ENCODE results near the gene EP400. TPM values are rescaled to one million over a fixed set of nuclear protein-coding genes. Genes with fewer than 3 reads are reported as not detected.
A peak's percentile ranks its signal among the peaks of the same experiment; 100 is the strongest.

Gene EP400
- total and polyA plus RNA-seq, 5 donors, result 10.1 to 21.6 (median 16.5) TPM

GRCh38 chr12:131907379-131908091 is 42.2 kb upstream of the EP400 start:
- Histone ChIP-seq H3K9me3 (ENCODE audit: control insufficient read depth, low read length) (no peaks in the 10 kb centered on the region), H3K4me3 (ENCODE audit: low read length) (no peak overlapping the region), H3K4me1 (ENCODE audit: control insufficient read depth, insufficient read depth, low read length) (peaks cover 1% of the 10 kb centered on the region), H3K27me3 (ENCODE audit: control insufficient read depth, insufficient read depth) (no peaks in the 10 kb centered on the region), H3K27ac (ENCODE audit: low read length) (no peak overlapping the region)
- intact Hi-C loops (cut with DNase I), result no loop called here
- WGBS, result 93% methylated on average over 31 of the region's 31 CpGs
- DNase-seq, result peak in 2 of 3 donors; percentile 39 to 53
- no peak for ATAC-seq

DNA sequence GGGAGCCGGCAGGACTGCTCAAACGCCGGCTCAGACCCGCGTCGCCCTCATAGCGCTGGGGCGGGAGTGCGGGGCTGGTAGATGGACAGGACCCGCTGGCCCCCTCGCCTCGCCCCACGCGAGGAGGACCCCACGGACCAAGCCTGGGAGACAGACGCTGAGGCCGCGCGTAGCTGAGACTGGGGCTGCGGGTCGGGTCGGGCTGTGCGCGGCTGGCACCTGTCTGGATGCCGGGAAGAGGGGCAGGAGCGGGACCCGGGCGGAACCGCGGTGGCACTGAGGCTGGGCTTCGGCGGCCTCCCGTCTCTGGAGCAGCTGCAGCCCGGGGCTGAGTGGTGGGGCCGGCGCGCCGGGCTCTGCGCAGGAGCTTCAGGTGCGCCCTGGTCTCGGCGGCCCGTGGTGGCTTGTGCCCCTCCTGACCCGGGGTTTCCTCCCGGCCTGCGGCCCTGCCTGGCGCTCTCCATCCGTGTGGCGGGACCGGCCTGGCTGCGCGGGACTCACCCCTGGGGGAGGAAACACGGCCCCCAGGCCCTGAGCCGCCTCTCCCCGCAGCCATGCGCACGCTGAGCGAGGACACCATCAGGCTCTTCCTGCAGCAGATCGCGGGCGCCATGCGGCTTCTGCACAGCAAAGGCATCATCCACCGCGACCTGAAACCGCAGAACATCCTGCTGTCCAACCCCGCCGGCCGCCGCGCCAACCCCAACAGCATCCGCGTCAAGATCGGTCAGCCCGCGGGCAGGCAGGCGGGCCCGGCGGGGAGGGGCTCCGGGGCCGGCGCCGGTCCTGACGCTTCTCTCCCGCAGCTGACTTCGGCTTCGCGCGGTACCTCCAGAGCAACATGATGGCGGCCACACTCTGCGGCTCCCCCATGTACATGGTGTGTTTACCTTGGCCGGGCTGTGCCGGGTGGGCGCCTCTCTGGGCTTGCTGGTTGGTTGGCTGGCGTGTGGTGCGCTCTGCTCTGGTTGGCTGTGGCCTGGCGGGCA is 41.4 kb upstream of the EP400 start:
- ATAC-seq (no peak), DNase-seq (peak in 2 of 3 donors; percentile 54 to 68)
- intact Hi-C loops (cut with DNase I), result no loop called here
- Histone ChIP-seq H3K4me1 (ENCODE audit: control insufficient read depth, insufficient read depth, low read length) (peaks cover 2% of the 10 kb centered on the region), H3K9me3 (ENCODE audit: control insufficient read depth, low read length) (no peaks in the 10 kb centered on the region), H3K27ac (ENCODE audit: low read length) (no peak overlapping the region), H3K27me3 (ENCODE audit: control insufficient read depth, insufficient read depth) (no peaks in the 10 kb centered on the region), H3K4me3 (ENCODE audit: low read length) (no peak overlapping the region)
- 96% methylated on average over 96 of the region's 96 CpGs for WGBS

- intact Hi-C loops (cut with DNase I), result no loop called here
- H3K4me3 ChIP-seq (ENCODE audit: low read length), result no peak overlapping the region
- DNase-seq (peak in 2 of 3 donors; percentile 56 to 71), ATAC-seq (no peak)
- H3K4me1 ChIP-seq (ENCODE audit: control insufficient read depth, insufficient read depth, low read length), result peaks cover 2% of the 10 kb centered on the region
- 95% methylated on average over 61 of the region's 61 CpGs for WGBS
- no peaks in the 10 kb centered on the region for H3K27me3 ChIP-seq (ENCODE audit: control insufficient read depth, insufficient read depth)
- no peak overlapping the region for H3K27ac ChIP-seq (ENCODE audit: low read length)
- no peaks in the 10 kb centered on the region for H3K9me3 ChIP-seq (ENCODE audit: control insufficient read depth, low read length)
Measured at GRCh38 chr12:131909081-131909751, 40.5 kb upstream of the EP400 start.

GRCh38 chr12:131909752-131910219 is 40.0 kb upstream of the EP400 start:
- 93% methylated on average over 26 of the region's 26 CpGs for WGBS
- Histone ChIP-seq H3K27ac (ENCODE audit: low read length) (no peak overlapping the region), H3K4me3 (ENCODE audit: low read length) (no peak overlapping the region), H3K27me3 (ENCODE audit: control insufficient read depth, insufficient read depth) (no peaks in the 10 kb centered on the region), H3K4me1 (ENCODE audit: control insufficient read depth, insufficient read depth, low read length) (peaks cover 2% of the 10 kb centered on the region), H3K9me3 (ENCODE audit: control insufficient read depth, low read length) (no peaks in the 10 kb centered on the region)
- DNase-seq, result peak in 1 of 3 donors; percentile 26
- intact Hi-C loops (cut with DNase I), result no loop called here
- ATAC-seq, result no peak

DNA sequence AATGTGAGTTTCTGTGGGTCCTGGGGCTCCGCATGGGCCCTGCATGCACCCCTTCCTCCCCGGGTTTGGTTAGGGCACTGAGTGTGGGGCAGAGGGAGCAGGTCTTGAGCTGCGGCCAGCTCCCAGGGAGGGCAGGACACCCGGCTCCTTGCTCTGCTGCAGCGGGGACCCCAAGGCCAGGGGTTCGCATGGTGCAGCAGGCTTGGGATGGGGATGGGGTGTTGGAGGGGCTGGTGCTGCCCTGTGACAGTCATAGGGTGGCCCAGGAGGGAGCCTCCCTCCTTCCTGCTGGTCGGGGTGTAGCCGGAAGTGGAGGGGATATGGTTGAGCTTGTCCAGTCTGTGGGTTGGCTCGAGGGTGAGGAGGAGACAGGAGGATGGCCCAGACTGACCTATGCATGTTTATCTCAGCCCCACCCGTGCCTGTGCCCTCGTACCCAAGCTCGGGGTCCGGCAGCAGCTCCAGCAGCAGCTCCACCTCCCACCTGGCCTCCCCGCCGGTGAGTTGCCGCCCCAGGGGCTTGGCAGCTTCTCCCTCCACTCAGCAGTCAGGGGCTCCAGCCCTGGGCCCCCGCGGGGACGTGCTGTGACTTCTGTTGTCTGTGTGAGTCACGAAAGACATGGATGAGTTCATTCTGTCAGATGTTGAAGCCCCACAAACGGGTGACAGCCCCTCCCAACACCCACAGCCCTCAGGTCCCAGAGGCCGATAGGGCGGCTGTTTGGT is 39.3 kb upstream of the EP400 start:
- Histone ChIP-seq H3K4me3 (ENCODE audit: low read length) (no peak overlapping the region), H3K27me3 (ENCODE audit: control insufficient read depth, insufficient read depth) (no peaks in the 10 kb centered on the region), H3K9me3 (ENCODE audit: control insufficient read depth, low read length) (no peaks in the 10 kb centered on the region), H3K27ac (ENCODE audit: low read length) (no peak overlapping the region), H3K4me1 (ENCODE audit: control insufficient read depth, insufficient read depth, low read length) (peaks cover 2% of the 10 kb centered on the region)
- no peak for ATAC-seq
- peak in 2 of 3 donors; percentile 42 to 44 for DNase-seq
- intact Hi-C loops (cut with DNase I), result no loop called here
- WGBS, result 81% methylated on average over 23 of the region's 23 CpGs

GRCh38 chr12:131911028-131911650 is 38.6 kb upstream of the EP400 start:
- Histone ChIP-seq H3K27ac (ENCODE audit: low read length) (no peak overlapping the region), H3K27me3 (ENCODE audit: control insufficient read depth, insufficient read depth) (no peaks in the 10 kb centered on the region), H3K9me3 (ENCODE audit: control insufficient read depth, low read length) (no peaks in the 10 kb centered on the region), H3K4me1 (ENCODE audit: control insufficient read depth, insufficient read depth, low read length) (peaks cover 2% of the 10 kb centered on the region), H3K4me3 (ENCODE audit: low read length) (no peak overlapping the region)
- WGBS, result 92% methylated on average over 17 of the region's 17 CpGs
- peak in 2 of 3 donors; percentile 22 to 42 for DNase-seq
- ATAC-seq, result no peak
- intact Hi-C loops (cut with DNase I), result no loop called here

GRCh38 chr12:131911851-131912477 is 37.8 kb upstream of the EP400 start:
- ATAC-seq, result no peak
- peaks cover 2% of the 10 kb centered on the region for H3K4me1 ChIP-seq (ENCODE audit: control insufficient read depth, insufficient read depth, low read length)
- no peaks in the 10 kb centered on the region for H3K9me3 ChIP-seq (ENCODE audit: control insufficient read depth, low read length)
- 78% methylated on average over 22 of the region's 22 CpGs for WGBS
- DNase-seq, result peak in 2 of 3 donors; percentile 54 to 61
- intact Hi-C loops (cut with DNase I), result no loop called here
- no peak overlapping the region for H3K4me3 ChIP-seq (ENCODE audit: low read length)
- no peaks in the 10 kb centered on the region for H3K27me3 ChIP-seq (ENCODE audit: control insufficient read depth, insufficient read depth)
- peak overlapping the region; percentile 26 for H3K27ac ChIP-seq (ENCODE audit: low read length)

DNA sequence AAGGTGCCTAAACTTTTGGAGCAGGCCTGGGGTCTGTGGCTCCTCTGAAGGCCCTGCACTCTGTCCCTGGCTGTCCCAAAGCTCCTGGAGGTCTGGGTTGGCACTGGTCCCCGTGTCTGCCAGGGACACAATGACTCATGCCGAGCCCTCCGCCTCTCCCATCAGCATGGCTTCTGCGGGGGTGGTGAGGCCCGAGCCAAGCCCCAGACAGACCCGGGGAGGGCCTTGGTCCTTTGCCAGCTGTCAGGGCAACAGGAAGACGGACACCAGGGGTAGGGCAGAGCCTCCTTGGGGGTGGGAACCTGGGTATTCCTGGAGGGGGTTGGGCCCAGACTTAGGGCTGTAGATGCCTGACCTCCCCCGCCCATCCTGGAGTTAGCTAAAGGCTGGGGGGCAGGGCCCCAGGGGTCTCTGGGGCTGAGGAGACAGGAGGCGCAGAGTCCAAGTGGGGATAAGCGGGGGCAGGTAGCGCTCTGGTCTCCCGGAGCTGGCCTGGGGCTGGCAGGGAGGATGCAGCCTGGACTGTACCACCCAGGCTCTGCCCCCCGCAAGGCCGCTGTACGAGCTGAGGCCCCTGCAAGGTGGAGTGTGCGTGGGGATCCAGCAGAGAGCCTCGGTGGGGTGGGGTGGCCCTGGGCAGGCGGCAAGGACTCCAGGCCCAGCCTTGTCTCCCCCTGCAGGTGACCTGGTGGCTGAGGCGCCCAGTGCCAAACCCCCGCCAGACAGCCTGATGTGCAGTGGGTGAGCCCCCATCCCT is 37.0 kb upstream of the EP400 start:
- H3K4me1 ChIP-seq (ENCODE audit: control insufficient read depth, insufficient read depth, low read length), result peaks cover 2% of the 10 kb centered on the region
- no peak overlapping the region for H3K4me3 ChIP-seq (ENCODE audit: low read length)
- intact Hi-C loops (cut with DNase I), result no loop called here
- DNase-seq, result peak; percentile 94 to 96 (median 95)
- peak overlapping the region; percentile 26 for H3K27ac ChIP-seq (ENCODE audit: low read length)
- H3K27me3 ChIP-seq (ENCODE audit: control insufficient read depth, insufficient read depth), result no peaks in the 10 kb centered on the region
- peak; percentile 75 to 84 for ATAC-seq
- WGBS, result 57% methylated on average over 20 of the region's 20 CpGs
- no peaks in the 10 kb centered on the region for H3K9me3 ChIP-seq (ENCODE audit: control insufficient read depth, low read length)

DNA sequence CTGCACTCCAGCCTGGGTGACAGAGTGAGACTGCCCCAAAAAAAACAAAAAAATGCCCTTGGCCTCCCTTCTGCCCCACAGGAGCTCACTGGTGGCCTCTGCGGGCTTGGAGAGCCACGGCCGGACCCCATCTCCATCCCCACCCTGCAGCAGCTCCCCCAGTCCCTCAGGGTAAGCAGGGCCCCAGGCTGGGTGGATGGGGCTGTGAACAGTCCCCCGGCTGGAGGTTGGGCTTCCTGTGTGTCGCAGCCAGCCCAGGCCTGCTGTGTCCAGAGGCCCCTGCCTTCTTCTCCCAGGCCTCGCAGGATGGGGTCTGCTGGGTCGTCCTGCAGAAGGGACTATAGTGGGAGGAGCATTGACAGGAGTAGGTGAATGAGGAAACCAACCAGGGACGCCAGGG is 36.1 kb upstream of the EP400 start:
- H3K4me3 ChIP-seq (ENCODE audit: low read length), result no peak overlapping the region
- ATAC-seq (no peak), DNase-seq (peak in 1 of 3 donors; percentile 24)
- intact Hi-C loops (cut with DNase I), result no loop called here
- H3K4me1 ChIP-seq (ENCODE audit: control insufficient read depth, insufficient read depth, low read length), result peaks cover 2% of the 10 kb centered on the region
- H3K27me3 ChIP-seq (ENCODE audit: control insufficient read depth, insufficient read depth), result no peaks in the 10 kb centered on the region
- H3K27ac ChIP-seq (ENCODE audit: low read length), result no peak overlapping the region
- H3K9me3 ChIP-seq (ENCODE audit: control insufficient read depth, low read length), result no peaks in the 10 kb centered on the region
- 89% methylated on average over 8 of the region's 8 CpGs for WGBS
